HepG2 (cell line): ENCODE data around the gene TYROBP. TPM values are rescaled to one million over a fixed set of nuclear protein-coding genes. Genes with fewer than 3 reads are reported as not detected.

Experiments
- ATF7-NPFF ChIP-seq: sonication (generic); formaldehyde crosslinking; IDR thresholded peaks from 2 replicates; pipeline ENCODE4 v1.8.1; 2023; ENCODE audit warnings: mild to moderate bottlenecking, low read depth, missing genetic modification reagents, moderate library complexity
- GABPA ChIP-seq, 2 experiments: IDR thresholded peaks; 2 replicates each; pipeline ENCODE4 v1.6.1; 2011 to 2016; ENCODE audit warnings: low read depth in 2 of 2, low read length in 1 of 2, missing biosample characterization in 1 of 2, missing genetic modification characterization in 1 of 2
- HMG20A ChIP-seq: IDR thresholded peaks from 2 replicates; pipeline ENCODE4 v1.6.1; 2016; ENCODE audit warnings: borderline replicate concordance
- HNRNPLL ChIP-seq: fragments of 200-400 bp; formaldehyde crosslinking; IDR thresholded peaks from 2 replicates; pipeline ENCODE4 v1.6.1; 2017; ENCODE audit warnings: mild to moderate bottlenecking, low read depth, low read length; ENCODE audit not compliant: poor library complexity, severe bottlenecking
- NAIF1 ChIP-seq: sonication (generic); formaldehyde crosslinking; IDR thresholded peaks from 2 replicates; pipeline ENCODE4 v1.5.0; 2020; ENCODE audit warnings: mild to moderate bottlenecking, missing genetic modification reagents, borderline replicate concordance
- PCBP1 ChIP-seq: fragments of 200-400 bp; formaldehyde crosslinking; IDR thresholded peaks from 2 replicates; pipeline ENCODE4 v1.6.1; 2017; ENCODE audit warnings: mild to moderate bottlenecking, low read depth, low read length, borderline replicate concordance
- PHF8 ChIP-seq: sonication (generic); formaldehyde crosslinking; IDR thresholded peaks from 2 replicates; pipeline ENCODE4 v1.5.0; 2020; ENCODE audit warnings: missing genetic modification reagents
- POLR2A ChIP-seq, 2 experiments: IDR thresholded peaks; 2 replicates each; pipeline ENCODE4 v1.6.1; 2011; ENCODE audit warnings: low read depth in 2 of 2, low read length in 2 of 2, mild to moderate bottlenecking in 1 of 2, moderate library complexity in 1 of 2; ENCODE audit not compliant: insufficient read depth in 1 of 2
- RXRA ChIP-seq: sonication (generic); formaldehyde crosslinking; IDR thresholded peaks from 2 replicates; pipeline ENCODE4 v1.5.1; 2020; ENCODE audit warnings: missing genetic modification reagents
- ZBTB20 ChIP-seq: sonication (generic); formaldehyde crosslinking; IDR thresholded peaks from 2 replicates; pipeline ENCODE4 v1.8.1; 2023; ENCODE audit warnings: missing genetic modification reagents, low read depth, mild to moderate bottlenecking, borderline replicate concordance
- ZNF136 ChIP-seq: sonication (generic); formaldehyde crosslinking; IDR thresholded peaks from 2 replicates; pipeline ENCODE4 v1.8.1; 2022; ENCODE audit warnings: low read depth, mild to moderate bottlenecking, moderate library complexity, missing genetic modification reagents
- ZNF34 ChIP-seq: sonication (generic); formaldehyde crosslinking; IDR thresholded peaks from 2 replicates; pipeline ENCODE4 v1.4.0; 2020; ENCODE audit warnings: mild to moderate bottlenecking, missing genetic modification reagents, borderline replicate concordance
- ZNF550 ChIP-seq: sonication (generic); formaldehyde crosslinking; IDR thresholded peaks from 2 replicates; pipeline ENCODE4 v1.4.0; 2020; ENCODE audit warnings: mild to moderate bottlenecking, missing genetic modification reagents, borderline replicate concordance
- ZNF616 ChIP-seq: sonication (generic); formaldehyde crosslinking; IDR thresholded peaks from 2 replicates; pipeline ENCODE4 v1.5.0; 2020; ENCODE audit warnings: low read depth, mild to moderate bottlenecking, missing genetic modification reagents
- ZNF704 ChIP-seq: sonication (generic); formaldehyde crosslinking; IDR thresholded peaks from 2 replicates; pipeline ENCODE4 v1.8.1; 2023; ENCODE audit warnings: mild to moderate bottlenecking, inconsistent platforms, moderate library complexity, missing genetic modification reagents, borderline replicate concordance
- polyA plus RNA-seq, 8 experiments: library from polyadenylated mRNA; depleted of rRNA in 3 of 8; stranded (reverse) in 7 of 8; unstranded in 1 of 8; fragments of >200 nt; fragmentation: Illumina TruSeq in 4 of 8; extraction: Trizol in 4 of 8; gene quantifications; 2 replicates each; pipeline versions ENCODE4 v1.2.1 to v1.2.3, GENCODE V29; 2011 to 2016; ENCODE audit warnings: low read depth in 4 of 8, missing spikeins in 1 of 8, mixed read lengths in 1 of 8; ENCODE audit not compliant: insufficient read depth in 1 of 8
- total RNA-seq, 5 experiments: library from RNA; depleted of rRNA; stranded (reverse); fragments of >200 nt; fragmentation: Illumina TruSeq; extraction: Trizol; gene quantifications; 2 replicates each; pipeline ENCODE4 v1.2.3, GENCODE V29; 2016; ENCODE audit warnings: low read depth in 1 of 5
- TF ChIP-seq, protein P1 (sequence below): sonication (generic); formaldehyde crosslinking; conservative IDR thresholded peaks from 2 replicates; pipeline ENCODE4 v1.8.1; 2023; ENCODE audit warnings: missing genetic modification reagents
- TF ChIP-seq, protein P2 (sequence below): sonication (generic); formaldehyde crosslinking; IDR thresholded peaks from 2 replicates; pipeline ENCODE4 v1.8.1; 2023; ENCODE audit warnings: mild to moderate bottlenecking, missing genetic modification reagents
- TF ChIP-seq, protein P3 (sequence below): sonication (generic); formaldehyde crosslinking; IDR thresholded peaks from 2 replicates; pipeline ENCODE4 v1.5.0; 2020; ENCODE audit warnings: mild to moderate bottlenecking, missing genetic modification reagents, borderline replicate concordance

TYROBP gene
- total and polyA plus RNA-seq, 2 of the 13 experiments (the other 11 are each of a cell fraction or from before 2014, with no cell fraction given), result not detected

DNA sequence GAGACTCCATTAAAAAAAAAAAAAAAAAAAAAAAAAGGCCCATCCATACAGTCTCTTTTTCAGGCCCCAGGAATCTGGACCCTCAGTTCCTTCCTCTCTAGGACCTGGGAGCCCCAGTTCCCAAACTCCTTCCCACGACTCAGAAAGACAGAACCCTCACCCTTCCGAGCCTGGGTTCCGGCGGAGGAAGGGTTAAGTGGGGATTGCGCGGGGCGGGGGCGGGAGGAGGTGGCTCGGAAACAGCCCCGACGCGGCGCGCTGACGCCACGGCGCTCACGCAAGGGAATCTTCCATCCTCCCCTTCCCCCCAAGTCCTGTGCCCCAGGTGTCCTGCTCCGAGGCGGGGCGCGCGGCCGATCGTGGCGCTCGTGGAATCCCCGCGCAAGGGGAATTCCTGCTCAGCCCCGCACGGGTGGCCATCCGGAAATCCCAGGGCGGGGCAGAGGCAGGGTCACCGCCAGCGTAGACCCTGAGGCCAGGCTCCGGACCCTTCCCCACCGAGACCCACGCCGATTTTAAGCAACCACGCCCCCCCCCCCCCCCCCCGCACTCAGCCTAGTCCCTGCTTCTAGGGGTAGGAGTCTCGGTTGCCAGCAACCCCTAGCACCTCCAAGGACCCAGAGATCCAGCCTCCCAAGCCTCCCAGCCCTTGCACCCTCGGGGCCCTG lies 8.4 kb downstream of the TYROBP start (continued):
- TF ChIP-seq, protein P1, sequence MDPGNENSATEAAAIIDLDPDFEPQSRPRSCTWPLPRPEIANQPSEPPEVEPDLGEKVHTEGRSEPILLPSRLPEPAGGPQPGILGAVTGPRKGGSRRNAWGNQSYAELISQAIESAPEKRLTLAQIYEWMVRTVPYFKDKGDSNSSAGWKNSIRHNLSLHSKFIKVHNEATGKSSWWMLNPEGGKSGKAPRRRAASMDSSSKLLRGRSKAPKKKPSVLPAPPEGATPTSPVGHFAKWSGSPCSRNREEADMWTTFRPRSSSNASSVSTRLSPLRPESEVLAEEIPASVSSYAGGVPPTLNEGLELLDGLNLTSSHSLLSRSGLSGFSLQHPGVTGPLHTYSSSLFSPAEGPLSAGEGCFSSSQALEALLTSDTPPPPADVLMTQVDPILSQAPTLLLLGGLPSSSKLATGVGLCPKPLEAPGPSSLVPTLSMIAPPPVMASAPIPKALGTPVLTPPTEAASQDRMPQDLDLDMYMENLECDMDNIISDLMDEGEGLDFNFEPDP, result no peak
- TF ChIP-seq ZNF616 (0 out of 2 replicates have a peak, but pooled peaks have one; percentile 14), PHF8 (peak; percentile 70), ZNF34 (CRISPR knock-in tag) (no peak), ZNF136 (no peak), NAIF1 (no peak), GABPA (IDR thresholded peaks at IDR 0.05; ENCODE audit: low read depth, low read length) (0 out of 2 replicates have a peak, but pooled peaks have one; percentile 13), GABPA (CRISPR knock-in tag; IDR thresholded peaks at IDR 0.05; ENCODE audit: low read depth) (peak; percentile 47), PCBP1 (peak; percentile 82; the same call in 1 of the 2 replicates), ZNF550 (CRISPR knock-in tag) (no peak), ZBTB20 (no peak), RXRA (peak; percentile 14; the same call in 1 of the 2 replicates), HMG20A (CRISPR knock-in tag) (no peak), ATF7-NPFF (CRISPR knock-in tag) (no peak; the same call in 1 of the 2 replicates), POLR2A (IDR thresholded peaks at IDR 0.05; ENCODE audit: insufficient read depth in 1 of 2, low read depth in 2 of 2, low read length in 2 of 2) (peak in 1 of 2 experiments; percentile 57; a peak in 2 of 4 replicates), HNRNPLL (peak; percentile 39), ZNF704 (CRISPR knock-in tag) (no peak)
- TF ChIP-seq, protein P2, sequence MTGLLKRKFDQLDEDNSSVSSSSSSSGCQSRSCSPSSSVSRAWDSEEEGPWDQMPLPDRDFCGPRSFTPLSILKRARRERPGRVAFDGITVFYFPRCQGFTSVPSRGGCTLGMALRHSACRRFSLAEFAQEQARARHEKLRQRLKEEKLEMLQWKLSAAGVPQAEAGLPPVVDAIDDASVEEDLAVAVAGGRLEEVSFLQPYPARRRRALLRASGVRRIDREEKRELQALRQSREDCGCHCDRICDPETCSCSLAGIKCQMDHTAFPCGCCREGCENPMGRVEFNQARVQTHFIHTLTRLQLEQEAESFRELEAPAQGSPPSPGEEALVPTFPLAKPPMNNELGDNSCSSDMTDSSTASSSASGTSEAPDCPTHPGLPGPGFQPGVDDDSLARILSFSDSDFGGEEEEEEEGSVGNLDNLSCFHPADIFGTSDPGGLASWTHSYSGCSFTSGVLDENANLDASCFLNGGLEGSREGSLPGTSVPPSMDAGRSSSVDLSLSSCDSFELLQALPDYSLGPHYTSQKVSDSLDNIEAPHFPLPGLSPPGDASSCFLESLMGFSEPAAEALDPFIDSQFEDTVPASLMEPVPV (CRISPR knock-in tag), result no peak
- TF ChIP-seq, protein P3, sequence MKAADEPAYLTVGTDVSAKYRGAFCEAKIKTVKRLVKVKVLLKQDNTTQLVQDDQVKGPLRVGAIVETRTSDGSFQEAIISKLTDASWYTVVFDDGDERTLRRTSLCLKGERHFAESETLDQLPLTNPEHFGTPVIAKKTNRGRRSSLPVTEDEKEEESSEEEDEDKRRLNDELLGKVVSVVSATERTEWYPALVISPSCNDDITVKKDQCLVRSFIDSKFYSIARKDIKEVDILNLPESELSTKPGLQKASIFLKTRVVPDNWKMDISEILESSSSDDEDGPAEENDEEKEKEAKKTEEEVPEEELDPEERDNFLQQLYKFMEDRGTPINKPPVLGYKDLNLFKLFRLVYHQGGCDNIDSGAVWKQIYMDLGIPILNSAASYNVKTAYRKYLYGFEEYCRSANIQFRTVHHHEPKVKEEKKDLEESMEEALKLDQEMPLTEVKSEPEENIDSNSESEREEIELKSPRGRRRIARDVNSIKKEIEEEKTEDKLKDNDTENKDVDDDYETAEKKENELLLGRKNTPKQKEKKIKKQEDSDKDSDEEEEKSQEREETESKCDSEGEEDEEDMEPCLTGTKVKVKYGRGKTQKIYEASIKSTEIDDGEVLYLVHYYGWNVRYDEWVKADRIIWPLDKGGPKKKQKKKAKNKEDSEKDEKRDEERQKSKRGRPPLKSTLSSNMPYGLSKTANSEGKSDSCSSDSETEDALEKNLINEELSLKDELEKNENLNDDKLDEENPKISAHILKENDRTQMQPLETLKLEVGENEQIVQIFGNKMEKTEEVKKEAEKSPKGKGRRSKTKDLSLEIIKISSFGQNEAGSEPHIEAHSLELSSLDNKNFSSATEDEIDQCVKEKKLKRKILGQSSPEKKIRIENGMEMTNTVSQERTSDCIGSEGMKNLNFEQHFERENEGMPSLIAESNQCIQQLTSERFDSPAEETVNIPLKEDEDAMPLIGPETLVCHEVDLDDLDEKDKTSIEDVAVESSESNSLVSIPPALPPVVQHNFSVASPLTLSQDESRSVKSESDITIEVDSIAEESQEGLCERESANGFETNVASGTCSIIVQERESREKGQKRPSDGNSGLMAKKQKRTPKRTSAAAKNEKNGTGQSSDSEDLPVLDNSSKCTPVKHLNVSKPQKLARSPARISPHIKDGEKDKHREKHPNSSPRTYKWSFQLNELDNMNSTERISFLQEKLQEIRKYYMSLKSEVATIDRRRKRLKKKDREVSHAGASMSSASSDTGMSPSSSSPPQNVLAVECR, result no peak
